KOPT-K1 (cell line): ENCODE measurements around the gene SLC30A3.
"Not testable (repeated sequence)": the region's sequence is repeated elsewhere in the genome, so short reads cannot be mapped to it uniquely, and the experiment has no call there.

ENCODE experiments used
- H3K27ac ChIP-seq: fragments of 200-600 bp; sonication (generic); 2 replicates; pipeline ENCODE4 v1.5.1; 2016; ENCODE audit warnings: antibody characterized with exemption, mild to moderate bottlenecking, low read depth, low read length; ENCODE audit not compliant: poor library complexity, severe bottlenecking
- H3K36me3 ChIP-seq: fragments of 200-600 bp; sonication (generic); 2 replicates; pipeline ENCODE4 v1.5.1; 2017; ENCODE audit warnings: antibody characterized with exemption, mild to moderate bottlenecking, low read length, moderate library complexity; ENCODE audit not compliant: insufficient read depth
- H3K9me3 ChIP-seq: fragments of 200-600 bp; sonication (generic); 2 replicates; pipeline ENCODE4 v1.5.1; 2017; ENCODE audit warnings: antibody characterized with exemption, low read length, mild to moderate bottlenecking; ENCODE audit not compliant: insufficient read depth, poor library complexity, severe bottlenecking

Gene SLC30A3, protein sequence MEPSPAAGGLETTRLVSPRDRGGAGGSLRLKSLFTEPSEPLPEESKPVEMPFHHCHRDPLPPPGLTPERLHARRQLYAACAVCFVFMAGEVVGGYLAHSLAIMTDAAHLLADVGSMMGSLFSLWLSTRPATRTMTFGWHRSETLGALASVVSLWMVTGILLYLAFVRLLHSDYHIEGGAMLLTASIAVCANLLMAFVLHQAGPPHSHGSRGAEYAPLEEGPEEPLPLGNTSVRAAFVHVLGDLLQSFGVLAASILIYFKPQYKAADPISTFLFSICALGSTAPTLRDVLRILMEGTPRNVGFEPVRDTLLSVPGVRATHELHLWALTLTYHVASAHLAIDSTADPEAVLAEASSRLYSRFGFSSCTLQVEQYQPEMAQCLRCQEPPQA

DNA sequence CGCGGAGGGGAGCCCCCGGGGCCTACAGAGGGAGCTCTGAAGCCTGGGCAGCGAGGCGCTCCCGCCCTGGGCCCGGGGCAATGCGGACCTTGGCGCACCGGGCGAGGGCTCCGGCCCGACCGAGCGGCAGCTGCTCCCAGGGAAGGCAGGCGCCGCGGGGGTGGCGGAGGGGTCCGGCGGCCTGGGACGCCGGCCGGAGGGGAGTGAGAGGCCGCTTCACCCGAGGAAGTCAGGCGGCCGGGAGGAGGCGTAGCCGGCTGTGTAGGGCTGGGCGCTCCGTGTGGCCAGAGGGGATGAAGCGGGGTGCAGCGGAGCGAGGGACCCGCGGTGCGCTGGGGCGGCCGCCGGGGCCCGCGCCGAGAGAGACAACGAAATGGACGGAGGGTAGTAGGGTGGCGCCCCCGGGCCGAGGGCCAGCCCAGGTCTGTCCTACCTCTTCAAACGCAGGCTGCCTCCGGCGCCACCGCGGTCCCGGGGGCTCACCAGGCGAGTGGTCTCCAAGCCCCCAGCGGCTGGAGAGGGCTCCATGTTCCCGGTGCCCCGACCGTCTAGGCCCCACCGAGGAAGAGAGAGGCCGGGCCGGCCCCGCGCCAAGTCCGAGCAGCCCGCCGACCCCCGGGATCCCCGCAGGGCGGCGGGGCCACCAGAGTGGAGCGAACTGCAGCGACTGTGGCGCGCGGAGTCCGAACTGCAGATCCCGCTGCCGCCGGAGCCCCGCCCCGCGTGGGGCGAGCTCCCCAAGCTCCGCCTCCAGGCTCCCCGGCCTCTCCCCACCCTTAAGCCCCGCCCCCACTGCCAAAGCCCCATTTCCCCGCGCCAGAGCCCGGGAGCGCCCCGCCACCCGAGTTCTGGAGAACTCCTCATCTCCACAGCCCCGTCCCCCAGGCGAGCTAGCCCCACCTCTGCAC, at the start of gene SLC30A3:
SLC30A3 (minus strand) TSS at position 669 of the 908 bp plus-strand sequence; CDS start at position 528, 141 bp downstream.
- no peak within 1 kb of the TSS for H3K27ac ChIP-seq
- no peaks in the 10 kb centered on the region for H3K9me3 ChIP-seq

GRCh38 chr2:27312152-27312551, 49.3 kb upstream of the SLC30A3 start:
- Histone ChIP-seq H3K9me3 (no peaks in the 10 kb centered on the region), H3K36me3 (peaks cover 39% of the 10 kb centered on the region), H3K27ac (no peak overlapping the region)

More for the DNA sequence above, at the start of gene SLC30A3:
- H3K36me3 ChIP-seq: no peaks in the 10 kb centered on the region

DNA sequence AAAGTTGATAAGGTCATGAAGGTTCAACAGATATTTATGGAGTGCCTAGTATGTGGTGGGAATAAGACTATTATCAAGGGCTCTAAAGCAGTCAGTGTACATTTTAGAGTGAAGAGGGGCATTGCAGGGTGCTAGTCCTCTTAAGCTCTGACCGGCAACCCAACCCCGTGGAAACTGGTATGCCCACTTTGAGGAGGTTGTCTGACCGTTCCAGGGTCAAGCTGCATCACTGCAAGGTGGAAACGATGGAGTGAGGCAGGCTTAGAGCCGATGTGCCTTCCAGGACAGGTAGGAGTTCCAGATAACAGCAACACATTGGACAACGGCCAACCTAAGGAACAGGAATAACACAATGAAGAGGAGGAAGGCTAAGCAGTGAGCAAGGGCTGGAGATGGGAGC, 46.8 kb upstream of the SLC30A3 start:
- no peak overlapping the region for H3K27ac ChIP-seq
- H3K36me3 ChIP-seq: peaks cover 28% of the 10 kb centered on the region
- no peaks in the 10 kb centered on the region for H3K9me3 ChIP-seq

GRCh38 chr2:27308359-27308881, 45.6 kb upstream of the SLC30A3 start, which contains the start of gene UCN:
TSS of gene UCN (minus strand) at chr2:27308445. CDS start at chr2:27307895, 550 bp downstream.
- Histone ChIP-seq H3K27ac (no peak within 1 kb of the TSS), H3K9me3 (no peaks in the 10 kb centered on the region), H3K36me3 (peaks cover 28% of the 10 kb centered on the region)

GRCh38 chr2:27307545-27308358, 44.9 kb upstream of the SLC30A3 start:
- Histone ChIP-seq H3K9me3 (no peaks in the 10 kb centered on the region), H3K36me3 (peaks cover 28% of the 10 kb centered on the region), H3K27ac (no peak overlapping the region)

DNA sequence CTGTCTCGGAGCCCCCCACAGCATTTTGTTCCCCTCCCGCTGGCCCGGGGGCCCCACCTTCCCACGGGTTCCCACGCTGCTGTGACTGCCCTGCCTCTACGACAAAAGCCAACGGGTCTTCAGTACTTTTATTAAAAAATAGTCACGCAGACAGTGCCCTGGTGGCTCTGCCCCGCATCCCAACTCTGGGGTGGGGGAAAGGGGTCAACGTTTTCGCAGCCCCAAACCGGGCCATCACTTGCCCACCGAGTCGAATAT, 44.4 kb upstream of the SLC30A3 start:
- no peaks in the 10 kb centered on the region for H3K9me3 ChIP-seq

GRCh38 chr2:27306573-27307286, 43.9 kb upstream of the SLC30A3 start:
- H3K36me3 ChIP-seq: peaks cover 25% of the 10 kb centered on the region
- H3K9me3 ChIP-seq: no peaks in the 10 kb centered on the region
- H3K27ac ChIP-seq: no peak overlapping the region

More for the DNA sequence above, 44.4 kb upstream of the SLC30A3 start:
- Histone ChIP-seq H3K27ac (no peak overlapping the region), H3K36me3 (peaks cover 28% of the 10 kb centered on the region)

DNA sequence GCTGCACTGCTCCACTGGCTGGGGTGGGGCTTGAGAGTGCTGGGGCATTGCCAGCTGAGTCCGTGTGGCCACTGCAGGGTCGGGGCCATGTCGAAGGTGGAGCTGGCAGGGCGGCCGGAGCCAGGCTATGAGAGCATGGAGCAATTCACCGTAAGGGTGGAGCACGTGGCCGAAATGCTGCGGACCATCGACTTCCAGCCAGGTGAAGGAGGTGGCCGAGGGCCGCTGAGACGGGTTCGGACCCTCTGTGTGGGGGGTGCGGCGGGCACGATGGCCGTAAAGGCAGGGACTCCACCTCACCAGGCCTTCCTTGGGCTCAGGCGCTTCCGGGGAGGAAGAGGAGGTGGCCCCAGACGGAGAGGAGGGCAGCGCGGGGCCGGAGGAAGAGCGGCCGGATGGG, 43.3 kb upstream of the SLC30A3 start:
- Histone ChIP-seq H3K36me3 (peaks cover 19% of the 10 kb centered on the region), H3K9me3 (no peaks in the 10 kb centered on the region), H3K27ac (no peak overlapping the region)

GRCh38 chr2:27305516-27305915, 42.7 kb upstream of the SLC30A3 start:
- H3K9me3 ChIP-seq: no peaks in the 10 kb centered on the region
- peaks cover 19% of the 10 kb centered on the region; the same call in 1 of the 2 replicates for H3K36me3 ChIP-seq
- no peak overlapping the region for H3K27ac ChIP-seq

- H3K27ac ChIP-seq: no peak overlapping the region
- no peaks in the 10 kb centered on the region for H3K9me3 ChIP-seq
Observed at GRCh38 chr2:27304488-27305240, 41.8 kb upstream of the SLC30A3 start.

DNA sequence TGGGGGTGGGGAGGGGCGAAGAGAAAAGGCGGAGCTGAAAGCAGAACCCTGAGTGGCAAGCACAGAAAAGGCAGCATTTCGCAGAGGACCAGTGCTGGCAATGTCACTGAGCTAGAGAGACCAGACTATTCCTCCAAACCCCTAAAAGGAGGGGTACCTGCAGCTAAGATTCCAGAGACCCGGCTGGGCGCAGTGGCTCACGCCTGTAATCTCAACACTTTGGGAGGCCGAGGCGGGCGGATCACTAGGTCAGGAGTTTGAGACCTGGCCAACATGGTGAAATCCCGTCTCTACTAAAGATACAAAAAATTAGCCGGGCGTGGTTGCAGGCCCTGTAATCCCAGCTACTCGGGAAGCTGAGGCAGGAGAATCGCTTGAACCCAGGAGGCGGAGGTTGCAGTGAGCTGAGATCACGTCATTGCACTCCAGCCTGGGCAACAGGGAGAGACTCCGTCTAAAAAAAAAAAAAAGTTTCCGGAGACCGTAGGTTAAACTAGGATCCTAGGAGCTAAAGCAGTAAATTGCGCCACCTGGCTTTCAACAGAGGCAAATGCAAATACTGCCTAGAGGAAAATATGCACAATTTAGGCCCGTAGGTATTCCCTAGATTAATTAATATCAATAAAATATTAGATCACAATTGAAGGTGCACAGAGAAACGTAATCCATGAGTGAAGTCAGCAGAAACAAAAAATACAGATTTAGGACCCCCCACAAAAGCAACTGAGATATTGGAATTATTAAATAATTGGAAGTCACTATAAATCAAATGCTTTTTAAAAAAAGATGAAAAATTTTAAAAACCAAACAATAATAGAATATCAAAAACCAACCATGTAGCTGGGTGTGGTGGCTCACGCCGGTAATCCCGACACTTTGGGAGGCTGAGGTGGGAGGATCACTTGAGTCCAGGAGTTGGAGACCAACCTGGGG, 40.5 kb upstream of the SLC30A3 start:
- Histone ChIP-seq H3K36me3 (peaks cover 5% of the 10 kb centered on the region; the same call in 1 of the 2 replicates), H3K9me3 (no peaks in the 10 kb centered on the region), H3K27ac (no peak overlapping the region)

More at GRCh38 chr2:27304488-27305240, 41.8 kb upstream of the SLC30A3 start:
- H3K36me3 ChIP-seq: peaks cover 17% of the 10 kb centered on the region; the same call in 1 of the 2 replicates

GRCh38 chr2:27300606-27301005, 37.8 kb upstream of the SLC30A3 start:
- H3K36me3 ChIP-seq, H3K27ac ChIP-seq, H3K9me3 ChIP-seq: not testable (repeated sequence)
